HG03571 (cell line): ENCODE measurements around the gene SCFD2.
"Not testable (repeated sequence)": the region's sequence is repeated elsewhere in the genome, so short reads cannot be mapped to it uniquely, and the experiment has no call there.

Experiments used
- ATAC-seq: cut with Tn5 transposase; IDR thresholded peaks from one replicate; pipeline ENCODE4 v1.9.1; 2021; ENCODE audit not compliant: unreplicated experiment

Gene SCFD2

DNA sequence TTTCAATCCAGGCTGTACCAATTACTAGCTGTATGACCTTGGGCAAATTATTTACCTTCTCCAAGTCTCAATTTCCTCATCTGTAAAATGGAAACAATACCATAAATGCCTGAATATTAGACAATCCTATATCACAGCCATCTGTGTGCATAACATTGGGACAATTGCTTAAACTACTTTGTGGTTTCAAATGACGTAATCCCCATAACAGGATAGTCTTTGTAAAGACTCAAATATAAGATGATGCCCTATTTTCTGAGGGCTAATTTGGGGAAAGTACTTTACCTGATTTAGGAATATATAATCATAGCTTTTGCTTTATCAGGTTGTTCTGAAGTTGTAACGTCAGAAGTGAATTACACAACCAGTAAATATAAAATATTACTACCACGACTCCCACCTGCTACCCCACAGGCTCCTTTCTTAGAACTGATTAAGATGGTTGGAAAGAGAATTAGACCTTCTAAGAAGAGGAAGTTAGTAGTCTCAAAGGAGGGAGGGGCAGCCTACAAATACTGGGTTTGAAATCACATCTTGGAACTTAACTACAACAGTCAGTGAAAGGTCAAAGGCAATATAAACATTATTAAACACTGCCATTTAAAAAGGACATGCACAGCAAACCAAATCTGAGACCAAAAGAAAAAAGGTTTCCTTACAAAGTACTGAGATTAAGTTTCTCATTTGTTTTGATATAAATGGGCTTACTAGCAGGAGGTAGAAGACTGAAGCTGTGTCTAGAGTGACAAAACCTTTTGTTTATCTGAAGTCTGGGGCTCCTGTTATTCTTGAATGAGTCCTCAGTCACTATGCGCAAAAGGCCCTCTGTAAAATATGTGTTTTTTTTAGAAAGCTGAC is 215.0 kb downstream of the SCFD2 start:
- no peak for ATAC-seq

- ATAC-seq: no peak
These were observed 218.2 kb downstream of the SCFD2 start for GRCh38 chr4:53147711-53148110.

DNA sequence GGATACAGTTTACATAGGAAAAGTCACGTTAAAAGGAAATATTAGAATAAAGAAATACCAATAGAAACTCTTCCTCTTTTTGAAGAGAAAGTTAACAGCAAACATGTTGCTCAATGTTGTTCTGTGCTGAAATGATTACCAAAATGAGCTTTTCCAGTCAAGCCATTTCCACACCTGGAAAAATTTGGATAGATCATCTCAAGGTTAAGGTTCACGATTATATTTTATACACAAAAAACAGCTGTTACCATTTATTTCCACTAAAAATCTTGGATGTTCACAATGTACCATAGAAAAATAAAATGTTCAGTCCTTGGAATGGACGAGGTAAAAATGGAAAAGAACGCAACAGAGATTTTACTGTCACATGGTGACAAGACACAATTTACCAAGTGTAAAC is 218.7 kb downstream of the SCFD2 start:
- no peak for ATAC-seq

GRCh38 chr4:53141308-53141707 is 224.6 kb downstream of the SCFD2 start:
- ATAC-seq: no peak

DNA sequence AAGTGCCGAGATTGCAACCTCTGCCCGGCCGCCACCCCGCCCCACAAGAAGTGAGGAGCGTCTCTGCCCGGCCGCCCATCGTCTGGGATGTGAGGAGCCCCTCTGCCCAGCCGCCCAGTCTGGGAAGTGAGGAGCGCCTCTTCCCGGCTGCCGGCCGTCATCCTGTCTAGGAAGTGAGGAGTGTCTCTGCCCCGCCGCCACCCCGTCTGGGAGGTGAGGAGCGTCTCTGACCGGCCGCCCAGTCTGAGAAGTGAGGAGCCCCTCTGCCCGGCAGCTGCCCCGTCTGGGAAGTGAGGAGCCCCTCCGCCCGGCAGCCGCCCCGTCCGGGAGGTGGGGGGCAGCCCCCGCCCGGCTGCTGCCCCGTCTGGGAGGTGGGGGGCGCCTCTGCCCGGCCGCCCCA is 226.6 kb downstream of the SCFD2 start:
- not testable (repeated sequence) for ATAC-seq

GRCh38 chr4:53137468-53137867 is 228.4 kb downstream of the SCFD2 start:
- ATAC-seq: no peak

GRCh38 chr4:53136954-53137353 is 228.9 kb downstream of the SCFD2 start:
- ATAC-seq: no peak

DNA sequence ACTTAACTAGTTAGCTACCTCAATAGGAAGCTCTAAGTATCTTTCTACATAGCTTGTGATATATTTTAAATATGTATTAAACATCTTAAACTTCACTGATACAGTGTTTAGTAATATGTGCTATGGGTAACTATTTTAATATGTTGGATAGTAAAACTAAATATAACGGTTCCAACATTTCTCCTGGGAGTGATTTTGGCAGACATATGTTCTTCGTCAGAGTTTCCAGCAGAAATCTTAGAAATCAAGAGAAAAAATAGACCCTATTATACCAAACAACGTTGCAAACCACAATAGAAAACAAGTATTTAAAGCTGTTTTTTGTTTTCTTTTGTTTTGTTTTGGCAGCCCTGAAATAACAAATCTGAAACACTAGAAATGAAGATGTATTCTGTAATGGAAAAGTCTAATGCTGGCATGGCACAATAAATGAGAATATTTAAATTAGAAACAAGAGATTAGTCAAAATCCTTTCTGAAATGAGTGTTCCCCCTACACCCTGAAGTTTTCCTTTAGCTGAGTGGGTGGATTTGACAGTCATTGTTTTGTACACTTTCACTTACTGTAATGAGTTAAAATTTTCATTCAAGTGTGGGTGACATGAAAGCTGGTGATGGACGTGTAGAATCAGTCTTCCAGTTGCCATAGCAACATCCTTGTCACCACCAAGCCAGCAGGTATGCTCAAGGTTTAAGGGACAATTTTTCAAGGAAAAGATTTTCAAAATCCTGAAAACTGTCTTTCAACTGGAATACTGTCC is 233.5 kb downstream of the SCFD2 start:
- ATAC-seq: no peak

DNA sequence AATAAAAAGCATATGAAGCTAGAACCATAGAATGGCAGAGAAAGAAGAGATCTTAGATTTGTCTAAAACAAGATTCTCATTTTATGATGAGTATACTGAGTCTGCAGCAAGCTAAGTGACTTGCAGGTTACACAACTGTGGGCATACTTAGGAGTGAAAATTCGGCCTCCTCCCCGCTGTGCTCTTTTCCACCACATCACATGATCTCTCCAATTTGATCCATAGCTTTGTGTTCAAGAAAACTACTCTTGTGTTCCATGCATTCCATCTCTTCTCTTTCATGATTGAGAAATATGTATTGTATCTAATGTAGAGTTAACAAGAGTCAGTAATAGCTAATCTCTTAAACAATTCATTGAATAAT is 234.3 kb downstream of the SCFD2 start:
- no peak for ATAC-seq

GRCh38 chr4:53130896-53131561 is 234.8 kb downstream of the SCFD2 start:
- ATAC-seq: no peak

DNA sequence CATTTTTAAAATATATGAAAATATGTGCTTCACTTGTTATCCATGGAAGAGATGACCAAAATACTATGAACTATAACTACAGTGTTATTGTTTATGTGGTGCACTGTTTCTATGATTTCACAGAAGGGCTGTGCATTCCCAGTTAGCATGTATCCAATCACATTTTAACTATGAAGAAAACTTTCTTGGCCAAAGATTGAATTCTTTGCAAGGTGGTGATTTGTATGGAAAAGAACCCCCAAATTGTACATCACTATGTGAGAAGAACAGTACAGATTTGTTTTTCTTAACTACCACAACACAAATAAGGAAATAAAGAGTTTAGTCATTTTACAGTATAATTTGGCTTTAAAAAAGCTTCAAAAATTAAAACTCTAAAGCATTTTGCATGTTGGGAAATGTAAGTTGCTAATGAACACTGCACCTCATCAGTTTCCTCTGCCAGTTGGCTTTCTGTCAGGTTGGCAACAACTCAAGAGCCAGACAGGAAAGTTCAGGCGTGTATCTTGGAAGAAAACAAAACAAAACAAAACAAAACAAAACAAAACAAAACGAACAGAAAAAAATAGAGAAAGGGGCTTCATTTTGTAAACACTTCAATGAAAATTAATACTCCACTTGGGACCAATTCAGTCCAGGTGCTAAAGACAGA is 237.0 kb downstream of the SCFD2 start:
- ATAC-seq: no peak

GRCh38 chr4:53128231-53128630 is 237.6 kb downstream of the SCFD2 start:
- no peak for ATAC-seq

DNA sequence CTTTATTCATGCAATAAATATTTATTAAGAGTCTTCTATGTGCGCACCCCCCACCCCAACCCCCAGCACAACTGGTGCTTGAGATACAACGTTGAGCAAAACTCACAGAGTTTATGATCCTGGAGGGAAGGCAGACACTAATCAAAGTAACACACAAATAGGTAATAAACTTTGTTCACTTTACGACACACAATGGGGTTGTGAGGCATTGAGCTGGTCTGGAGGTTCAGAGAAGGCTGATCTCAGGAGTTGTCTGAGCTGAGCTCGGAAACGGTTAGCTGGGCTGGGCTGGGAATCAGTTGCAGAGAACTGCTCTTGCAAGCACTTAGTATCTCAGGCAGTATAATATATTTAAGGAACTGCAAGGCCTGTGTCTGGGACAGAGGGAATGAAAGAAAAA is 238.5 kb downstream of the SCFD2 start:
- ATAC-seq: no peak

GRCh38 chr4:53126099-53126498 is 239.8 kb downstream of the SCFD2 start:
- ATAC-seq: no peak

- no peak for ATAC-seq
These were observed 242.0 kb downstream of the SCFD2 start for GRCh38 chr4:53123819-53124218.

GRCh38 chr4:53123171-53123570 is 242.7 kb downstream of the SCFD2 start:
- ATAC-seq: no peak

GRCh38 chr4:53122280-53123116 is 243.4 kb downstream of the SCFD2 start:
- ATAC-seq: no peak

DNA sequence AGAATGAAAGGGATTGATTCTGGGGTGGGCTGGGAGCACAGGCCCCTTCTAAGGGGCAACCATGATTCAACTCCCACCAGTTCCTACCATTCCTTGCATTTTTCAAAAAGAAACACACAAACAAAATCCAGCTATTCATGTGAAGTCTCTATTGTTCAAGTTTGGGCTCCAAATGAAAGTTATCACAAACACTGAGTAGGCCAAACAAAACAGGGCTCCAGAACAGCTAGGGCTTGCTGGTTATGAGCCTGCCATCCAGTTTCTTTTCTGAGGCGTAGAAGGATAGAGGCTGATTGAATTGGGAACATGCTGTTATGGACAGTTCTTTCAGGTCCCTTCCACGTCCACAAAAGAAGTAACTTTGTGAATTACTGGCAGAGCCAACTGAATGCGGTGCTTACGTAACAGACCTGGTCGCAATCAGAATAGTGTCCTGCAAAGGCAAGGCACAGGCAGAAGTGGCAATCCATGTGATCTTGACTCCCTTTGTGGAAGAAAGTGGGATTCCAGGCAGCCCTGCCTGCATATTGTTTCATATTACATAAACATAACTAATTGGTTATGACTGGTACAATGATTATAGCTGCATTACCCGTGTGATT is 244.5 kb downstream of the SCFD2 start:
- ATAC-seq: no peak

GRCh38 chr4:53120778-53121177 is 245.1 kb downstream of the SCFD2 start:
- ATAC-seq: no peak

DNA sequence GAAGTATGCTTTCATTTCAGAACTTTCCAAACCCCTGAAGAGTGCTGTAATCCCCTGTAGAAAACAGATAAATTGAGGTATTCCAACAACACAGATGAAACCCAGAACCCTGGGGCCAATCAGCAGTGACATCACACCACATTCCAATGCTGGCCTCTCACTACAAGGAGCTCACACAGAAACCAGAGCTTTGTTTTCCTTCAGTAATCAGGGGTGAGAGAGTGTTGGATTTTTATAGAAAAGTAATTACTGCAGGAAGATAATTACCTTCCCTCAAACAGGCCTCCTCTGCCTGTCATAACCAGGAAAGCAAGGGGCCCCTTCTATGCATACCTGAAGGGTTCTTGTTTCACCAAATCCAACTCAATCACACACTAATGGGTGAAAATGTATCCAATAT is 246.2 kb downstream of the SCFD2 start:
- ATAC-seq: no peak
